ENCODE measurements around the gene RIMKLA.

RIMKLA gene

DNA sequence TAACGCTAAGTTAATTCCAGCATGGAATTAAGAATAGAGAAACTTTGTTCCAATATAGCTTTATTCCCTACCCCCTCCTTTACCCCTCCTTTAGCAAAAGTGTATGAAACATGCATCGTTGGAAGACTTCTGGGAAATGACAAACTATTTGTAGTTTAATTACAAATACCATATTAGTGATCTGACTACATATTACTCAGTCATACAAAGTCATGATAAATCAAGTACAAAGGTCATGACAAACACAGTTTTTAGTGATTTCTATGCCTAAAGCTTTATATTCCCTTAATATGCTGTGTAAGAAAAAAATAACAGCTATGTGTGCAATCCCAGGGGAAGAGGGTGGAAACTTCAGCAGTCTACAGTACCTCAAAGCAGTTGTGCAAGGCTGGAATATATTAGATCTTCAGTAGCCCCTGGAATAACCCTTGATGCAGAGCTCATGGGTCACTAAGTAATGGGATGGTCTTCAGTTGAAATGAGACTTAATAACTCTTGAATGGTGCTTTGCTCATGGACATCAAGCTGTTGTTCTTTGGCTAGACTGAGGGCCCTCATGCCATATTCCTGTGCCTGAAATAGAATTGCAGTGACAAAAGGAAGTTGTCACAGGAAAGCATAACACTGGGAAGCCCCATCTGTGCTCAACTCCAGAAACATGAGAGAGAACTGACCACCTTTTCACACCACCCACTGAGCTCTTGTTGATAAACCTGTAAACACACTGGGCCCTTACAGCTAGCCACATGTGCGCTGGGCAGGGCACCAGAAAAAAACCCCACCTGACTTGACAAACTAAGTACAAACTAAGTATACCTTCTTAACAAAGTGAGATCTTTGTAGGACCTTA lies 49.9 kb downstream of the RIMKLA start:
- no peak for DNase-seq

DNA sequence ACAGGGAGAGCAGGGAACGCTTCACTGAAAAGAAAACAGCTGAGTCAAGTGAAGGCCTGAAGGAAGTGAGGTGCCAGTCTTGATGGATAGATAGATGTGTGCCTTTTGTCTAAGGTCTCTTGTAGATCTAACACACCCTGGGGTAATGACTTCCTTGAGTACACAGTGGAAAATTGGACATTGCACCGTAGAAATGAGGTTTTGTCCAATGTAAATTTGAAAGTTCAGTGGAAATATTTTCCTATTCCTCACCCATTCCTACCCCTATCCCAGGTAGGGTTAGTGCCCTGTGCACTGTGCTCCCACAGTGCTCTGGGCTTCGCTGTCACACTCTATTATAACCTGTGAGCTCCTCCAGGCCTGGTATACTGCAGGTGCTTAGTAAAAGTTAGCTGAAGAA lies 50.9 kb downstream of the RIMKLA start:
- no peak for DNase-seq

DNA sequence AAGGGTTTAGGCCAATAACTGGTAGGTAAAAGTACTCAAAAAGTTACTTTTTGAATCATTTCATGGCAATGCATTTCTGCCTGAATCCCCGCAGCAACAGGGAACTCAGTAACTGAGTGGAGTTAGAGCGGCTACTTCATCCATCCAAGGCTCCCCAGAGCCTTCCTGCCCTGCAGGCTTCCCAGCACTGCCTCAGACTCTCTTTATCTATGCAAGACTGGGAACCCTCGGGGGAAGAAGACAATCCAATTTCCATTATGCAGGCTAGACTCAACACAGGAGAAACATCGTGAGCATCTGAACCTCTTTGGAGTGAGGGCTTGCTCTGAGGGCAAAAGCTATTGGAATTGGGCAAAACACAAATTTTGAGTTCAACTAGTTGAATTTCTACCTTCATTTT lies 52.1 kb downstream of the RIMKLA start:
- no peak for DNase-seq

DNA sequence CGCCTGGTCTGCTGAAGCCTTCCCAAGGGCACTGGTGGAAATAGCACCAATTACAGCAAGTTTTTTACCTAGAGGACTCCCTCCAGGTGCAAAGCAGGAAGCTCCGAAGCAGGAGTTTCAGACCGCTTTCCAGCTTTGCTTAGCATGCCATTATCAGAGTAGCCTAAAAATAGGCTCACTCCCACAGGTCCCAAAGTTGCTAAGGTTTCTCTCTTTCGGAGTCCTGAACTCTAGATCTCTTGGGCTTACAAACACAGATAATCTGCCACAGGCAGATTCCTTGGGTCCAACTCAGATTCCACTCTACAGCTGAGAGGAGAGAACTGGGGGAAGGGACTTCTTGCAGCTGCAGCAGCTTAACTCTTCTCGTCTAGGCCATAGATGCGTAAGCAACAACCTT lies 52.8 kb downstream of the RIMKLA start:
- no peak for DNase-seq

DNA sequence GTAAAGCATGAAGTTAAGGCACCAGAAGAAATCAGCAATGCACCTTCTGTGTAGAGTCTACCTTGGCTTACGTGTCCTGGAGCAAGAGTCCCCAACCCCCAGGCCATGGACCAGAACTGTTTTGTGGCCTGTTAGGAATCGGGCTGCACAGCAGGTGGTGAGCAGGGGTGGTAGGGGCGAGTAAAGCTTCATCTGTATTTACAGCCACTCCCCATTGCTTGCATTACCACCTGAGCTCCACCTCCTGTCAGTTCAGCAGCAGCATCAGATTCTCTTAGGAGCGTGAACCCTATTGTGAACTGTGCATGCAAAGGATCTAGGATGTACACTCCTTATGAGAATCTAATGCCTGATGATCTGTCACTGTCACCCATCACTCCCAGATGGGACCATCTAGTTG lies 53.7 kb downstream of the RIMKLA start:
- DNase-seq: no peak

DNA sequence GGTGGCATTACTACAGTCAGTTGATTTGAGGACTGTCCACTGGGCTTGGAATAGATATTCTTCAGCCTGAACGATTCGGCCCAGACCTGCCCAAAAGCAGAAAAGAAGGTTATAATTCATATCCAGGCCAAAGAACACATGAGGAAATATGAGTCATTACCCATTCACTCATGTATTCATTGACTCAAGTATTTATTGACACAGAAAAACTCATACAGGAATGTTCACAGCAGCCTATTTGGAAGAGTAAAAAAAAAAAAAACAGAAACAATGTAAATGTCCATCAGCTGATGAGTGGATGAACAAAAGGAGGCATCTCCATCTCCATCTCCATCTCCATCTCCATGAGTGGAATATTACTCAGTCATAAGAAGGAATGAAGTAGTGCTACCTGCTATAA lies 59.3 kb downstream of the RIMKLA start:
- no peak for DNase-seq

DNA sequence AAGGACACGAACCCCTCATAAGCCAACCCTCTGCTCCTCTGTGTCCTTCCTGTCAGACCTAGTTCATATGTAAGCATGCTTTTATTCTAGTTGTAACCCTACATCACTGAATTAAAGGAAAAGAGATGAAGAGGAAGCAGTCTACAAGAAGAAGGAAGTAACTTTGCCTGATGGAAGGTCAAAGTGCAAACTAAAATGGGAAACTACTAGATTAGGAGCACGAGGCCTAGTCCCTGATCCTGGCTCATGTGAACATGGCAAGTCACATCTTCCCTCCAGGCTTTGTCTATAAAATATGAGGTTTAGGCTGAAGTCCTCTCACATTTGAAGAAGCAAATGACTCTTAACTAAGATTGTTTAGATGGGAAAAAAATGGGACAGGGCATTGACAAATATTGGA lies 62.1 kb downstream of the RIMKLA start:
- DNase-seq: no peak

DNA sequence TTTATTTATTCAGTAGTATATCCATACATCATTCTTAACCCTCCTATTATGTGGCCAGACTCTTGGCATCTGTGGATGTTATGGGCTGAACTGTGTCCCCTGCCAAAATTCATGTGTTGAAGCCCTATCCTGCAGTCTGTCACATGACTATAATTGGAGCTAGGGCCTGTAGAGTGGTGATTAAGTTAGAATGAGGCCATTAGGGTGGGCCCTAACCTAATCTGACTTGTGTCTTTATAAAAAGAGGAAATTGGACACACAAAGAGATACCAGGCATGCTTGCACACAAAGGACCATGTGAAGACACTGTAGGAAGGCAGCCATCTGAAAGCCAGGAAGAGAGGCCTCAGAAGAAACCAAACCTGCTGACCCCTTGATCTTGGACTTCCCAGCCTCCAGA lies 68.7 kb downstream of the RIMKLA start:
- no peak for DNase-seq

DNA sequence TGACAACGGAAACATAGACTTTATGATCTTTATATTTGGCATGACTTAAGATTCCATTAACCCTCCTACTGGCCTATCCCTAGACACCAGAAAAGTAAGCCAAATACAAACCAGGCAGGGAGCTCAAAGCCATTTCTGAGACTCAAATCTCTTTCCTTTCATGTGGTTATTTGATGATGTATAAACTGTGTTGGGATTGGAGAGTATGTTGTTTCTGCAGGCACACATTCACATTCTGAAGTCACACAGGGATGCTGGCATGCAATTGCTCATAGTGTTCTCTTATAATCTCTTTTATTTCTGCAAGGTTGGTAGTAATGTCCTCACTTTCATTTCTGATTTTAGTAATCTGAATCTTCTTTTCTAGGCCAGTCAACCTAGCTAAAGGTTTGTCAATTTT lies 69.5 kb downstream of the RIMKLA start:
- no peak for DNase-seq

DNA sequence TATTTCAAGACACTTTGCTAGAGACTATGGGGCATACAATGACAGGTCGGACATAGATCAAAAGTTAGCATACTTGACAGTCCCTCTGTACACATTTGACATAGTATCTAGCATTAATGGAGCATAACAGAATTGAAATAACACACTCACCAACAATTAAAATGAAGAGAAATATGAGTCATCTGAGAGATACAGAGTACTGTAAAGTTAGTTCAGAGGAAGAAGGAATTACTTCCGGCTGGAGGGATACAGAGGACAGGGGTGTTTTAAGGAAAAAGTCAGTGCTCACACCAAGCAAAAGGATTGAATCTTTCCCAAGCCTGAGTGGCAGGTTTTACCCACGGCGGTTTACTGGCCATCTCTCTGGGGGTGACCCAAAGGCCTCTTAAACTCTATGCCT lies 72.8 kb downstream of the RIMKLA start:
- DNase-seq: no peak

DNA sequence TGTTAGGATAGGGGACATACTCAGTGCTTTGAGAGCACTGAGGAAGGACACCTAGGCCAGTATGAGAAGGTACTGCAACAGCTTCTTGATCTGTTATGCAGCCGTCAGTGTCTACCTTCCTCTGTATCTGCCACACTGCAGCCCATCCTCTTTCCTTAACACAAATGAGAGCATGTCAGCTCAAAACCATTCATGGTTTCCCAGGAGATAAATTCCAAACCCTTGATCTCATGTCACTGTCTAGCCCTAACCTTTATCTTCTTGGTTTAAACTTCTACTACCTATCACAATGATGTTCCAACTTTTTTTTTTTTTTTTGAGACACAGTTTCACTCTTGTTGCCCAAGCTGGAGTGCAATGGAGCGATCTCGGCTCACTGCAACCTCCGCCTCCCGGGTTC lies 73.8 kb downstream of the RIMKLA start:
- DNase-seq: no peak

DNA sequence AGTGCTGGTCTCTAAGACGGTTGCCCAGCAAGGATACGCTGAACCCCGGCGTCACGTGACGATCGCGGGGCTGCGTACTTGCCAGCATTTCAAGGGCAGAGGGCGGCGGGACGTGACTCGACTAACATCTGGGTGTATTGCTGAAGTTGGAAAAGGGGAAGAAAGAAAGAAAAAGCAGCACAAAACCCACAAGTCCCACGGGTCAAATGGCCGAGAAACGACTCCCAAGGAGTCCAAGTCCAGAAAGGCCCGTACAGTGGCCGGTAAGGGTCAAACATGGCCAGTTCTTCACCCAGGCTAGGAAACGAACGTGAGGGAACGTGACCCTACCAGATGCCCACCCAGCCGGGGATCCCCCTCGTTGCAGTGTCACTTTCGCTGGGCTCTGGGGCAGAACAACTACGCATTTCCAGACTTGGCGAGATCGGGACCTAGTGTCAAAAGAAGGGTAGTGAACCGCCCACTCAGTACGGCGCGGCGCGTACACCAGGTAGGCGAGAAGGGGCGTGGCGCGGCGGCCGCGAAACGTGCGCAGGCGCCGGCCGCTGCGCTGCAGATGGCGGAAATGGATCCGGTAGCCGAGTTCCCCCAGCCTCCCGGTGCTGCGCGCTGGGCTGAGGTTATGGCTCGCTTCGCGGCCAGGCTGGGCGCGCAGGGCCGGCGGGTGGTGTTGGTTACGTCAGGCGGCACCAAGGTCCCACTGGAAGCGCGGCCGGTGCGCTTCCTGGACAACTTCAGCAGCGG lies 75.6 kb downstream of the RIMKLA start, which contains the start of the genes PPCS and ZMYND12:
TSS of gene PPCS (plus strand) at position 534 of the 744 bp plus-strand sequence. CDS start at position 557, 23 bp downstream.
TSS of gene ZMYND12 (minus strand) at position 13 of the 744 bp plus-strand sequence. CDS start 25 bp downstream, outside the sequence.
- DNase-seq: peak; percentile 94

DNA sequence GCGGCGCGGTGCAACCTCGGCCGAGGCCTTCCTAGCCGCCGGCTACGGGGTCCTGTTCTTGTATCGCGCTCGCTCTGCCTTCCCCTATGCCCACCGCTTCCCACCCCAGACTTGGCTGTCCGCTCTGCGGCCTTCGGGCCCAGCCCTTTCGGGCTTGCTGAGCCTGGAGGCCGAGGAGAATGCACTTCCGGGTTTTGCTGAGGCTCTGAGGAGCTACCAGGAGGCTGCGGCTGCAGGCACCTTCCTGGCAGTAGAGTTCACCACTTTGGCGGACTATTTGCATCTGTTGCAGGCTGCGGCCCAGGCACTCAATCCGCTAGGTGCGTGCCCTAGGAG lies 76.1 kb downstream of the RIMKLA start:
- peak; percentile 67 for DNase-seq

DNA sequence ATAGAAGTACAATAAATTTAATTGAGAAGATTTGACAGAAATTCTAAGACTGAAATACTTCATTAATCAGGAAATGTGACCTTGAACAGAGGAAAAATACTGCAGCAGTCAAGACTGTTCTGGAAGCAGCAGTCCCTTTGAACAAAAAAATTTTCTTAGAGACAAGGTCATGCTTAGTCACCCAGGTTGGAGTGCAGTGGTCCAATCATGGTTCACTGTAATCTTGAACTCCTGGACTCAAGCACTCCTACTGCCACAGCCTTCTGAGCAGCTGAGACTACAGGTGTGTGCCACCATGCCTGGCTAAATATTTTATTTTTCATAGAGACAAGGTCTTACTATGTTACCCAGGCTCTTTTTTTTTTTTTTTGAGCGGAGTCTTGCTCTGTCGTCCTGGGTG lies 80.6 kb downstream of the RIMKLA start:
- DNase-seq: no peak

DNA sequence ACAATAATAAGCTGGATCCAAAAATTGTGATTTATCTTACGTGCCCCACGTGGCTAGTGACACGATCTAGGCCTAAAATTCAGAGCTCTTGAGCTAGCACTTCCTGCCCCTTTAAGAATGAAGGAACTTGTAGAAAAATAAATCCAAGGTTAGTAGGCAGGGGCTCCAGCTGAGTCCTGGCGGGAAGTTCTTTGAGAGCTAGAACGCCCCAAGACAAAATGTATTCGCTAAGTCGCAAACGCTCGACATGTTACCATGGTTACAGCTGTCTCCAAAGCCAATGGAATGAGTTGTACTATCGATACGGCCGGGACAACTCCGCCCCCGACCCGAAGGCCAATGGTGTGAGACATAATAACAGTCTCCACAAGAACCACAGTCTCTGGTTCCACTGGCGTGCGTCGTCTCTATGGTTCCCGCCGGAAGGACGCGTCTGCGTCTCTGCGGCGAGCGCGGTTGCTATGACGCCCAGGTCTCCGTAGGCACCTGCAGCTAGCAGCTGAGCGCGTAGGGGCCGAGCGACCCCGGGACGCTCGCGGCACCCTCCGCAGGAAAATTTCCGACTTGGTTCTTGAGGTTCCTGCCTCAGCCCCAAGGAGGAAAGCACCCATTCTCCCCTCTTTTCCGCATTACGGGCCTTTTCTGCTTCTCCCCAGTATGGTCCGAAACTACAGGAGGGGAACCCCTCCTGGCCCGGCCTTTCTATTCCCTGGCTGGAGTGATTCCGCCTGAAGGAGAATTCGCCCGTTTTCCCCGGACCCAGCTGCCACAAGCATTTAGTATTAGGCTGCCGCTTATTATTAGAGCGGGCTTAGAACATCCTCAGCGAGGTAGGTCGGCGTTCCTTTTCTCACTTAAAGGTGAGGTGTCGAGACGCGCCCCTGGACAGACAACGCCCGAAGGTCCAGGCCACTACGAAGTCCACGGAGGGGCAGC lies 82.5 kb downstream of the RIMKLA start, which contains the start of gene CCDC30:
TSS of gene CCDC30 (plus strand) at position 459 of the 936 bp plus-strand sequence. CDS start 17,266 bp downstream, outside the sequence.
- DNase-seq: peak; percentile 95

DNA sequence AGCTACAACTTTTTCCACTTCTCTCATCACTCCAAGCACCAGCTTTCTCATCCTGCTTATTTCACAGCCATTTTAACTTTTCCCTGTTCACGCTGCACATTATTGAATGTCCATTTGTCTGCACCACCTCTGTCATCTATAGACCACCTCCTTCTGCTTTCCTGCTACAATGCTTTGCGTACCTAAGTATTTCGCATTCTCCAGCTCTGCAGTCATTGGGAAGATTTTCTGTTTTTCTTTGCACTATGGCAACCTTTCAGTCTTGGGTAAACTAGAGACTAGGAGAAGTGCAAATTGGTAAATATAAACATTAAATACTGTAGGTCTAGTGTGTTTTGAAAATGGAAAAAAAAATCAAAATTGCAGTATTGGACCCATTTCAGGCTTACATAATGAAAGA lies 83.3 kb downstream of the RIMKLA start:
- no peak for DNase-seq

DNA sequence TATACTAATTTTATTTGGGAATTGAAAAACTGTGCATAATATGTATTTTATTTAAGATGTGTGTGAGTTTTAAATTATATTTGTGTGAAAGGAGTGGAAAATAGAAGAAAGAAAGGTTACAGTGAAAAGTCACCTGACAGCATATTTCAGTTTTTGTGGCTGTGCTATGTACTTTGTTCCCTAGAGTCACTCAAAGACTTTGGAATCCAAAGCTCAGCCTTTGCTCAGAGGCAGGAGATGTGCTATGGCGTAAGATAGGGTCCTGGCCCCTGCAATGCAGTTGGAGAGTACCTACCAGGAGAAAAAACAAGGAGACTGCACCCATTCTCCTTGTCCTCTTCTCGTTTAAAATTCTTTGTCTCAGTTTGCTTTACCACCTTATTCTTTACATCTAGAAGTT lies 85.4 kb downstream of the RIMKLA start:
- DNase-seq: no peak

DNA sequence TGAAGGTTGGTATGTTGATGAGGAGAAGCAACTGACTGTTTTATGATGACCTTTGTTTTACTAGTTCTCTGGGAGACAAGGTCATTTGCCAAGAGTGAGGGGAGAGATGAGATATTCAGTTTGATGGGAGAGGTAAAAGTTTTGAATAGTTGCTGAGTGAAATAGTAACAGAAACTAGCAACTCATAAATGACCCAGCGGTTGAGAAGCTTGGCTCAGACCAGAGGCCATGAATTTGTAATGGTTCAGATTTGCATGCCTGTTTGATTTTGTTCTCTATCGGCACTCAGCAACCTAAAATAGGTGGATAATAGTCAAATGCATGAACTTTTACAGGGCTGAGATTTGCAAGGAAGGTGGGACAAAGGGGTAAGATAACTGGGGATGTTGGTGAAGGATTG lies 89.1 kb downstream of the RIMKLA start:
- DNase-seq: no peak
